Stomach (tissue), 4 donors: ENCODE data around the gene CYB561.

Source experiments
- POLR2A ChIP-seq, 4 donors: fragments of 450-650 bp; IDR thresholded peaks; one replicate each; pipeline ENCODE4 v1.6.1; 2016; ENCODE audit warnings: antibody characterized with exemption in 4 of 4, control low read depth in 2 of 4, mild to moderate bottlenecking in 1 of 4, moderate library complexity in 1 of 4
- POLR2AphosphoS5 ChIP-seq, 3 donors: sonication (generic); formaldehyde crosslinking; IDR thresholded peaks; one replicate each; pipeline ENCODE4 v1.6.1; 2016; ENCODE audit warnings: antibody characterized with exemption in 3 of 3
- TF ChIP-seq, protein P1 (sequence below), 7 experiments: fragments of 450-650 bp in 4 of 7; fragments of 200-600 bp in 3 of 7; sonication (generic) in 3 of 7; IDR thresholded peaks; one replicate each; pipeline ENCODE4 v1.5.1; 2016 to 2019; ENCODE audit warnings: antibody characterized with exemption in 7 of 7, control low read depth in 2 of 7, mild to moderate bottlenecking in 1 of 7

DNA sequence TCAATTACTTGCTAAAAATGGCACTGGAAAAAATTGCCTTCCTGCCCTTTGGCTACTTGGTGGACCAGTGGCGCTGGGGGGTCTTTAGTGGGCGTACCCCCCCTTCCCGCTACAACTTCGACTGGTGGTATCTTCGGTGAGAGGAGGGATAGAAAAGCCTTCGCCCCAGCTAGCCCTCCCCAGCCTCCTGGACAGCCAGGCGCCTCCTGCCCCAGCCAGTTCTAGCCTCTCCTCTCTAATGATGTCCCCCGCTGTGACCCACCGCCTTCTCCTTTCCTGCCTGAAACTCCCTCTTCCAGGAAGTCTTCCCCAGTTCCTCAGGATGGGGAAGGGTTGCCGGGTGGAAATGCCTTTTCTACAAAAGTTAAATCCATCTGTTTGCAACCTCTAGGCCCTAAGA, 36.9 kb upstream of the CYB561 start:
- TF ChIP-seq, protein P1, sequence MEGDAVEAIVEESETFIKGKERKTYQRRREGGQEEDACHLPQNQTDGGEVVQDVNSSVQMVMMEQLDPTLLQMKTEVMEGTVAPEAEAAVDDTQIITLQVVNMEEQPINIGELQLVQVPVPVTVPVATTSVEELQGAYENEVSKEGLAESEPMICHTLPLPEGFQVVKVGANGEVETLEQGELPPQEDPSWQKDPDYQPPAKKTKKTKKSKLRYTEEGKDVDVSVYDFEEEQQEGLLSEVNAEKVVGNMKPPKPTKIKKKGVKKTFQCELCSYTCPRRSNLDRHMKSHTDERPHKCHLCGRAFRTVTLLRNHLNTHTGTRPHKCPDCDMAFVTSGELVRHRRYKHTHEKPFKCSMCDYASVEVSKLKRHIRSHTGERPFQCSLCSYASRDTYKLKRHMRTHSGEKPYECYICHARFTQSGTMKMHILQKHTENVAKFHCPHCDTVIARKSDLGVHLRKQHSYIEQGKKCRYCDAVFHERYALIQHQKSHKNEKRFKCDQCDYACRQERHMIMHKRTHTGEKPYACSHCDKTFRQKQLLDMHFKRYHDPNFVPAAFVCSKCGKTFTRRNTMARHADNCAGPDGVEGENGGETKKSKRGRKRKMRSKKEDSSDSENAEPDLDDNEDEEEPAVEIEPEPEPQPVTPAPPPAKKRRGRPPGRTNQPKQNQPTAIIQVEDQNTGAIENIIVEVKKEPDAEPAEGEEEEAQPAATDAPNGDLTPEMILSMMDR (IDR thresholded peaks at IDR 0.05), result no peak
- TF ChIP-seq POLR2A (IDR thresholded peaks at IDR 0.05), result no peak
- TF ChIP-seq POLR2AphosphoS5 (IDR thresholded peaks at IDR 0.05), result no peak
